GM19468 (cell line): ENCODE data around the gene ZNF462.
"Not testable (repeated sequence)": the region's sequence is repeated elsewhere in the genome, so short reads cannot be mapped to it uniquely, and the experiment has no call there.

ENCODE experiments used
- ATAC-seq: cut with Tn5 transposase; IDR thresholded peaks from one replicate; pipeline ENCODE4 v1.9.1; 2021; ENCODE audit warnings: mild to moderate bottlenecking, moderate library complexity, moderate number of reproducible peaks; ENCODE audit not compliant: unreplicated experiment; ENCODE audit errors: extremely low read depth

Gene ZNF462

GRCh38 chr9:106862821-106863720 is at the start of gene ZNF462:
Gene ZNF462, plus strand, starts transcription at chr9:106863166. Its CDS starts 60,218 bp downstream, at chr9:106923384.
- ATAC-seq: no peak

- no peak for ATAC-seq
These were observed 46.4 kb upstream of the ZNF462 start for GRCh38 chr9:106816524-106816923.

GRCh38 chr9:106818034-106818433 is 44.9 kb upstream of the ZNF462 start:
- no peak for ATAC-seq

GRCh38 chr9:106820866-106821265 is 42.1 kb upstream of the ZNF462 start:
- ATAC-seq: no peak

GRCh38 chr9:106828070-106828469 is 34.9 kb upstream of the ZNF462 start:
- ATAC-seq: no peak

- ATAC-seq: no peak
These were observed 34.0 kb upstream of the ZNF462 start for GRCh38 chr9:106828965-106829364.

- ATAC-seq: no peak
These were observed 33.1 kb upstream of the ZNF462 start for GRCh38 chr9:106829666-106830408.

GRCh38 chr9:106830527-106831150 is 32.3 kb upstream of the ZNF462 start:
- ATAC-seq: no peak

- no peak for ATAC-seq
These were observed 28.1 kb upstream of the ZNF462 start for GRCh38 chr9:106834888-106835287.

GRCh38 chr9:106835840-106836239 is 27.1 kb upstream of the ZNF462 start:
- no peak for ATAC-seq

GRCh38 chr9:106843371-106843770 is 19.6 kb upstream of the ZNF462 start:
- no peak for ATAC-seq

GRCh38 chr9:106846307-106846706 is 16.7 kb upstream of the ZNF462 start:
- no peak for ATAC-seq

GRCh38 chr9:106846857-106847256 is 16.1 kb upstream of the ZNF462 start:
- ATAC-seq: no peak

GRCh38 chr9:106851640-106852039 is 11.3 kb upstream of the ZNF462 start:
- ATAC-seq: not testable (repeated sequence)

GRCh38 chr9:106857811-106858470 is 5.0 kb upstream of the ZNF462 start:
- no peak for ATAC-seq

- ATAC-seq: no peak
These were observed 2.8 kb upstream of the ZNF462 start for GRCh38 chr9:106859957-106860720.

- ATAC-seq: no peak
These were observed 2.0 kb upstream of the ZNF462 start for GRCh38 chr9:106860721-106861639.

- no peak for ATAC-seq
These were observed 1.3 kb upstream of the ZNF462 start for GRCh38 chr9:106861640-106862109.
